OCI-LY1 (cell line): ENCODE results near the gene SNAI1.

Experiments used
- H2AFZ ChIP-seq: fragments of 200-600 bp; sonication (generic), shearing (Covaris generic); 2 replicates; pipeline ENCODE4 v1.6.0; 2014; ENCODE audit warnings: antibody characterized with exemption, mild to moderate bottlenecking, low read length
- H3F3A ChIP-seq: fragments of 200-600 bp; sonication (generic), shearing (Covaris generic); 2 replicates; pipeline ENCODE4 v1.6.0; 2014; ENCODE audit warnings: mild to moderate bottlenecking, antibody characterized with exemption, low read length, moderate library complexity; ENCODE audit not compliant: insufficient read depth
- H3K27ac ChIP-seq: fragments of 200-600 bp; sonication (generic); 2 replicates; pipeline ENCODE4 v1.5.1; 2014; ENCODE audit warnings: low read length, mixed run types, mild to moderate bottlenecking, low read depth; ENCODE audit not compliant: poor library complexity, severe bottlenecking
- H3K27me3 ChIP-seq: fragments of 200-600 bp; sonication (generic); 2 replicates; pipeline ENCODE4 v1.6.0; 2014; ENCODE audit warnings: antibody characterized with exemption, mild to moderate bottlenecking, low read length, moderate library complexity; ENCODE audit not compliant: insufficient read depth
- H3K36me3 ChIP-seq: fragments of 200-600 bp; sonication (generic); 2 replicates; pipeline ENCODE4 v1.6.1; 2014; ENCODE audit warnings: mild to moderate bottlenecking, antibody characterized with exemption, low read length, moderate library complexity, mixed read lengths; ENCODE audit not compliant: insufficient read depth
- H3K4me1 ChIP-seq: fragments of 200-600 bp; sonication (generic); 2 replicates; pipeline ENCODE4 v1.5.1; 2014; ENCODE audit warnings: mild to moderate bottlenecking, low read length, moderate library complexity; ENCODE audit not compliant: insufficient read depth, severe bottlenecking
- H3K4me2 ChIP-seq: fragments of 200-600 bp; sonication (generic), shearing (Covaris generic); 2 replicates; pipeline ENCODE4 v1.6.1; 2014; ENCODE audit warnings: low read length
- H3K4me3 ChIP-seq: fragments of 200-600 bp; sonication (generic); 2 replicates; pipeline ENCODE4 v1.5.1; 2014; ENCODE audit warnings: low read length, low read depth, mild to moderate bottlenecking, mixed read lengths; ENCODE audit not compliant: poor library complexity, severe bottlenecking
- H3K79me2 ChIP-seq: fragments of 200-600 bp; shearing (Covaris generic); 2 replicates; pipeline ENCODE4 v1.6.1; 2016; ENCODE audit warnings: mixed run types, low read length, mixed read lengths; ENCODE audit not compliant: insufficient read depth
- H3K9ac ChIP-seq: fragments of 200-600 bp; sonication (generic), shearing (Covaris generic); 2 replicates; pipeline ENCODE4 v1.6.1; 2014; ENCODE audit warnings: mild to moderate bottlenecking, low read length, mixed read lengths
- H3K9me2 ChIP-seq: fragments of 200-600 bp; sonication (generic), shearing (Covaris generic); 2 replicates; pipeline ENCODE4 v1.6.1; 2014; ENCODE audit warnings: low read depth, mild to moderate bottlenecking, low read length, mixed read lengths
- H3K9me3 ChIP-seq: fragments of 200-600 bp; shearing (Covaris generic); 2 replicates; pipeline ENCODE4 v1.6.1; 2014; ENCODE audit warnings: low read length, mixed read lengths
- H4K20me1 ChIP-seq: fragments of 200-600 bp; sonication (generic), shearing (Covaris generic); 2 replicates; pipeline ENCODE4 v1.6.0; 2016; ENCODE audit warnings: mild to moderate bottlenecking, low read length; ENCODE audit not compliant: insufficient read depth
- CTCF ChIP-seq: fragments of 200-600 bp; sonication (generic), shearing (Covaris generic); IDR thresholded peaks from 2 replicates; pipeline ENCODE4 v1.5.1; 2017; ENCODE audit warnings: mild to moderate bottlenecking, antibody characterized with exemption, low read length, moderate library complexity, mixed read lengths
- EZH2 ChIP-seq: fragments of 200-600 bp; sonication (generic), shearing (Covaris generic); IDR thresholded peaks from 2 replicates; pipeline ENCODE4 v1.8.0; 2017; ENCODE audit warnings: borderline replicate concordance, mixed run types, mild to moderate bottlenecking, antibody characterized with exemption, low read length, moderate library complexity, mixed read lengths

SNAI1 gene

GRCh38 chr20:50013976-50014375 is 31.2 kb downstream of the SNAI1 start:
- Histone ChIP-seq H3K9me3 (no peaks in the 10 kb centered on the region), H3K27ac (no peak overlapping the region), H3F3A (no peaks in the 10 kb centered on the region)

DNA sequence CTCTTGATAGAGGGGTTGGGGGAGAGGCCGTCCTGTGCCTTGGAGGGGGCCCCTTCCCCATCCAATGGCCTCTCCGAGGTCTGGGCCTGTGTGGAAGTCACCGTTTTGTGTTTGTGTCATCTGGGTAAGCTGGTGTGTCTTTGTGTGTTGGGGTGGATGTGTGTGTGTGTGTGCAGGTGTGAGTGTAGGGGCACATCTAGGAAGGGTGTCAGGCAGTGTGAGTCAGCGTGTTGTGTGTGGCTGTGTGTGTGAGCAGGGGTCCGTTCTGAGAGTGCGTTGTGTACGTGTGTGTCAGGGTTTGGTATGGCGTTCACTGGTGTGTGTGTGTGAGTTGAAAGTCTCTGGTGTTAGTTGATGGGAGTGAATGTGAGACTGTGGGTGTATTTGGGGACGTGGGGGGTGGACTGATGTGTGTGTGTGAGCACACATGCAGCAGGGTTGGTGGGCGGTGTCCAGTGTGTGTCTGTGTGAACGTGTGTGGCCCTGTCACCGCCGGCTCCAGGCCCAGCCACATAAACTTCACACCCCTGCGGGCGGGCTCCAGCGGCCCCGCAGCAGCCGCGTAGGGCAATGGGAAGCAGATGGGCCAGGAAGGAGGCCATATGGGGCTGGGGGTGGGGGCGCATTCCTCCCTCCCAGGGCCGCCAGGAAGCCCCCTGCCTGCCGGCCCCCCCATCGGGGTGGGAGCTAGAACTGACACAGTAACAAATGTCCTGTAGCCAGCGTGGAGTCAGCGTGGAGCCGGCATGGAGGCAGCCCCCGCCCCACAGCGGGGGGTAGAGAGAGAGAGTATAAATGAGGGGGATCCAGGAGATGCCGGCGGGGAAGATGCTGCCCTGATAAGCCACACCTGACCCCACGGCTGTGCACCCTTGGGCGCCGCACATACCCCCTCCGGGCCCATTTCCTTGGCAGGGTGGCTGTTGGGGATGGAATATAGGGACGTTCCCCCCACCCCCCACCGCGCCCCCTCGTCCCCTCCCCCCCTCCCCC is 32.1 kb downstream of the SNAI1 start:
- H3K4me2 ChIP-seq = no peak overlapping the region
- H4K20me1 ChIP-seq = no peaks in the 10 kb centered on the region
- TF ChIP-seq EZH2 (no peak), CTCF (no peak)
- H3K27me3 ChIP-seq = 0 out of 2 replicates have a peak, but pooled peaks cover 6% of the 10 kb centered on the region
- no peaks in the 10 kb centered on the region for H3K9me3 ChIP-seq
- no peak overlapping the region for H3K9ac ChIP-seq
- no peaks in the 10 kb centered on the region for H3K9me2 ChIP-seq
- H2AFZ ChIP-seq = no peak overlapping the region
- H3F3A ChIP-seq = no peaks in the 10 kb centered on the region
- H3K36me3 ChIP-seq = no peaks in the 10 kb centered on the region
- H3K27ac ChIP-seq = no peak overlapping the region
- H3K4me3 ChIP-seq = no peak overlapping the region
- H3K79me2 ChIP-seq = no peaks in the 10 kb centered on the region
- peaks cover 12% of the 10 kb centered on the region for H3K4me1 ChIP-seq

More at GRCh38 chr20:50013976-50014375, 31.2 kb downstream of the SNAI1 start:
- H3K36me3 ChIP-seq = no peaks in the 10 kb centered on the region
- H3K9ac ChIP-seq = no peak overlapping the region
- H3K9me2 ChIP-seq = no peaks in the 10 kb centered on the region
- TF ChIP-seq EZH2 (no peak), CTCF (no peak)
- no peak overlapping the region for H2AFZ ChIP-seq
- H3K4me3 ChIP-seq = no peak overlapping the region
- H3K79me2 ChIP-seq = no peaks in the 10 kb centered on the region
- 0 out of 2 replicates have a peak, but pooled peaks cover 6% of the 10 kb centered on the region for H3K27me3 ChIP-seq
- H4K20me1 ChIP-seq = no peaks in the 10 kb centered on the region
- peaks cover 12% of the 10 kb centered on the region for H3K4me1 ChIP-seq
- no peak overlapping the region for H3K4me2 ChIP-seq

DNA sequence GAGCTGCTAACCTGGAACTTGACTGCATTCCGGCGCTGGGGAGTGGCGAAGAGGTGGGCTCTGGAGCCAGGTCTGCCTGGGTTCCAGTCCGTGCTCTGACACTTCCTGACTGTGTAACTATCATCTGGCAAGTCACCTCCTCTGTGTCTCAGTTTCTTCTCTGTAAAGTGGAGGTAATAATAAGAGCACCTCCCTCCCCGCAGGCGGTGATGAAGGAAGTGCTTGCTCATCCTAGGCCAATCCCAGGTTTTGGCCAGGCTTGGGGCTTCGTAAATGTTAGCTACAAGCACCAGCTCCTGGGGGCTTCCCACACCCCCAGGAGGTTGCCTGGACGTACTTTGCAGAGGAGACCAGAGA is 32.8 kb downstream of the SNAI1 start:
- no peak overlapping the region for H2AFZ ChIP-seq
- no peak overlapping the region for H3K27ac ChIP-seq
- no peak for TF ChIP-seq EZH2
- TF ChIP-seq CTCF = no peak
- no peak overlapping the region for H3K4me2 ChIP-seq
- H3K79me2 ChIP-seq = no peaks in the 10 kb centered on the region
- H3F3A ChIP-seq = no peaks in the 10 kb centered on the region
- H3K9ac ChIP-seq = no peak overlapping the region
- H3K9me3 ChIP-seq = no peaks in the 10 kb centered on the region
- no peaks in the 10 kb centered on the region for H3K9me2 ChIP-seq
- no peaks in the 10 kb centered on the region for H3K36me3 ChIP-seq
- H3K4me1 ChIP-seq = peaks cover 12% of the 10 kb centered on the region
- no peaks in the 10 kb centered on the region for H4K20me1 ChIP-seq
- no peak overlapping the region for H3K4me3 ChIP-seq
- H3K27me3 ChIP-seq = 0 out of 2 replicates have a peak, but pooled peaks cover 6% of the 10 kb centered on the region
